ENCODE data around the gene ZNF385A. TPM values are rescaled to one million over a fixed set of nuclear protein-coding genes. Genes with fewer than 3 reads are reported as not detected.

Gene ZNF385A
- total and polyA plus RNA-seq, 2 of the 13 experiments (the other 11 are each of a cell fraction or from before 2014, with no cell fraction given), result 0.44 to 0.67 TPM

DNA sequence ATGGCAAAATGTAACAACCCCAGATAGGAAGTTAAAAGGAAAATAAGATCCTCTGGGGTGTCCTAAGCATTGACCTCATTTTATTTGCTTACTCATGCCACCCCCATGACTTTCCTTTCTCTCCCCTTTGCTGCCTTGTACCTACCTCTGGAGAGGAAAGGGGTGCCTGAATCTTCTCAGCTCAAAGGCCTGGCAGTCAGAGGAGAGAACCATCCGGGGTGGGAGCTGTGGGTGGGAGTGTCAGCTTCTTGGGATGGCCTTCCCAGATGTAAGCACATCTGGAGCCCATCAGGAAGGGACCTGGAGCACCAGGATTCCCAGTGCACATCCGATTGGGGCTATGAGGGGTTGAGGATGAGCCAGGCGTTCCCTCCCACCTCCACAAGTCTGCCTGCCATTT is 39.7 kb upstream of the ZNF385A start:
- in situ Hi-C loops (cut with HindIII; ENCODE audit: extremely low pct_ligation_motif_present, low pct_unique_long_range_greater_than_20kb), result no loop called here
- Histone ChIP-seq H2AFZ (ENCODE audit: low read length) (no peak overlapping the region), H3K9me3 (ENCODE audit: low read length) (no peaks in the 10 kb centered on the region), H3K27ac (ENCODE audit: extremely low read length, insufficient read depth, low read length) (no peak overlapping the region), H3K9ac (ENCODE audit: insufficient read depth, low read depth, low read length) (no peak overlapping the region), H3K4me1 (ENCODE audit: insufficient read depth, low read length) (peaks cover 15% of the 10 kb centered on the region), H3K4me3 (replicated peaks in 1 of 3; ENCODE audit: insufficient read depth in 1 of 3, low read depth in 2 of 3, low read length in 3 of 3) (no peak overlapping the region), H4K20me1 (ENCODE audit: insufficient read depth, low read length) (no peaks in the 10 kb centered on the region), H3K79me2 (ENCODE audit: insufficient read depth, low read length) (no peaks in the 10 kb centered on the region), H3K27me3 (ENCODE audit: control insufficient read depth in 1 of 2, insufficient read depth in 2 of 2, low read length in 2 of 2) (peaks cover 3 to 42% of the 10 kb centered on the region in 2 experiments; a peak in 3 of 5 replicates), H3K36me3 (replicated peaks in 1 of 2; ENCODE audit: control insufficient read depth in 1 of 2, insufficient read depth in 2 of 2, low read length in 2 of 2) (no peaks in the 10 kb centered on the region), H3K4me2 (ENCODE audit: low read depth, low read length) (no peak overlapping the region)
- DNase-seq (ENCODE audit: low spot score), result no peak
- TF ChIP-seq BORCS8-MEF2B (CRISPR knock-in tag; IDR thresholded peaks at IDR 0.05), result no peak
- TF ChIP-seq HES4 (CRISPR knock-in tag; IDR thresholded peaks at IDR 0.05; ENCODE audit: borderline replicate concordance), result no peak
- ATAC-seq, result no peak
- ChIA-PET POLR2A (no interaction called here), CTCF (ENCODE audit: low intra/inter-chr PET ratio, low total read pairs) (no interaction called here)
- intact Hi-C loops (cut with micrococcal nuclease; ENCODE audit: unreplicated experiment), result no loop called here
- WGBS (ENCODE audit: low lambda C conversion rate), result 0% methylated on average over 3 of the region's 3 CpGs
- no peak for FAIRE-seq
- BruUV-seq (replicated peaks), result no TSS peak

DNA sequence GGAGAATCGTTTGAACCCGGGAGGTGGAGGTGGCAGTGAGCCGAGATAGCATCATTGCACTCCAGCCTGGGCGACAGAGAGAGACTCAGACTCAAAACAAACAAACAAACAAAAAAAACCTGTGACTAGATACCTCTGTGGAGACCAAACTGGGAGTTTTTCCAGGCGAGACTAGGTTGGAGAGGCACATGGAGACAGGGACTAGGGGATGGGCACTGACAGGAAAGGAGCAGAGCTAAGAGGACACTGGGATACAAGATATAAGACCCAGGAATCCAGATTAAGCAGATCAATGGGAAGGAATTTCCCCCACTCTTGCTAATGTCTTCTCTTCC is 39.2 kb upstream of the ZNF385A start:
- DNase-seq (ENCODE audit: low spot score) (no peak), ATAC-seq (no peak), FAIRE-seq (no peak)
- no peaks in the 10 kb centered on the region for H4K20me1 ChIP-seq (ENCODE audit: insufficient read depth, low read length)
- H3K4me3 ChIP-seq (replicated peaks in 1 of 3; ENCODE audit: insufficient read depth in 1 of 3, low read depth in 2 of 3, low read length in 3 of 3), result no peak overlapping the region
- no peak overlapping the region for H3K27ac ChIP-seq (ENCODE audit: extremely low read length, insufficient read depth, low read length)
- POLR2A ChIA-PET, result no interaction called here
- CTCF ChIA-PET (ENCODE audit: low intra/inter-chr PET ratio, low total read pairs), result no interaction called here
- H3K9ac ChIP-seq (ENCODE audit: insufficient read depth, low read depth, low read length), result no peak overlapping the region
- peaks cover 7 to 46% of the 10 kb centered on the region in 2 experiments; a peak in 3 of 5 replicates for H3K27me3 ChIP-seq (ENCODE audit: control insufficient read depth in 1 of 2, insufficient read depth in 2 of 2, low read length in 2 of 2)
- H3K4me1 ChIP-seq (ENCODE audit: insufficient read depth, low read length), result peaks cover 14% of the 10 kb centered on the region
- H3K4me2 ChIP-seq (ENCODE audit: low read depth, low read length), result no peak overlapping the region
- BruUV-seq (replicated peaks), result no TSS peak
- H2AFZ ChIP-seq (ENCODE audit: low read length), result no peak overlapping the region
- H3K36me3 ChIP-seq (replicated peaks in 1 of 2; ENCODE audit: control insufficient read depth in 1 of 2, insufficient read depth in 2 of 2, low read length in 2 of 2), result no peaks in the 10 kb centered on the region
- H3K79me2 ChIP-seq (ENCODE audit: insufficient read depth, low read length), result no peaks in the 10 kb centered on the region
- in situ Hi-C loops (cut with HindIII; ENCODE audit: extremely low pct_ligation_motif_present, low pct_unique_long_range_greater_than_20kb), result no loop called here
- H3K9me3 ChIP-seq (ENCODE audit: low read length), result no peaks in the 10 kb centered on the region
- WGBS (ENCODE audit: low lambda C conversion rate), result 6% methylated on average over 5 of the region's 5 CpGs
- intact Hi-C loops (cut with micrococcal nuclease; ENCODE audit: unreplicated experiment), result no loop called here
- TF ChIP-seq ZC3H4 (CRISPR knock-in tag; IDR thresholded peaks at IDR 0.05; ENCODE audit: borderline replicate concordance) (no peak), ZNF20 (CRISPR knock-in tag; IDR thresholded peaks at IDR 0.05) (no peak), NFYC (CRISPR knock-in tag; IDR thresholded peaks at IDR 0.05) (no peak), ZNF768 (CRISPR knock-in tag; IDR thresholded peaks at IDR 0.05) (no peak), DNMT3B (CRISPR knock-in tag; conservative IDR thresholded peaks at IDR 0.05) (no peak), ZNF383 (CRISPR knock-in tag; IDR thresholded peaks at IDR 0.05; ENCODE audit: borderline replicate concordance) (no peak), FOXM1 (CRISPR knock-in tag; IDR thresholded peaks at IDR 0.05) (no peak)
- TF ChIP-seq, protein P1, sequence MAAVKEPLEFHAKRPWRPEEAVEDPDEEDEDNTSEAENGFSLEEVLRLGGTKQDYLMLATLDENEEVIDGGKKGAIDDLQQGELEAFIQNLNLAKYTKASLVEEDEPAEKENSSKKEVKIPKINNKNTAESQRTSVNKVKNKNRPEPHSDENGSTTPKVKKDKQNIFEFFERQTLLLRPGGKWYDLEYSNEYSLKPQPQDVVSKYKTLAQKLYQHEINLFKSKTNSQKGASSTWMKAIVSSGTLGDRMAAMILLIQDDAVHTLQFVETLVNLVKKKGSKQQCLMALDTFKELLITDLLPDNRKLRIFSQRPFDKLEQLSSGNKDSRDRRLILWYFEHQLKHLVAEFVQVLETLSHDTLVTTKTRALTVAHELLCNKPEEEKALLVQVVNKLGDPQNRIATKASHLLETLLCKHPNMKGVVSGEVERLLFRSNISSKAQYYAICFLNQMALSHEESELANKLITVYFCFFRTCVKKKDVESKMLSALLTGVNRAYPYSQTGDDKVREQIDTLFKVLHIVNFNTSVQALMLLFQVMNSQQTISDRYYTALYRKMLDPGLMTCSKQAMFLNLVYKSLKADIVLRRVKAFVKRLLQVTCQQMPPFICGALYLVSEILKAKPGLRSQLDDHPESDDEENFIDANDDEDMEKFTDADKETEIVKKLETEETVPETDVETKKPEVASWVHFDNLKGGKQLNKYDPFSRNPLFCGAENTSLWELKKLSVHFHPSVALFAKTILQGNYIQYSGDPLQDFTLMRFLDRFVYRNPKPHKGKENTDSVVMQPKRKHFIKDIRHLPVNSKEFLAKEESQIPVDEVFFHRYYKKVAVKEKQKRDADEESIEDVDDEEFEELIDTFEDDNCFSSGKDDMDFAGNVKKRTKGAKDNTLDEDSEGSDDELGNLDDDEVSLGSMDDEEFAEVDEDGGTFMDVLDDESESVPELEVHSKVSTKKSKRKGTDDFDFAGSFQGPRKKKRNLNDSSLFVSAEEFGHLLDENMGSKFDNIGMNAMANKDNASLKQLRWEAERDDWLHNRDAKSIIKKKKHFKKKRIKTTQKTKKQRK (IDR thresholded peaks at IDR 0.05; ENCODE audit: low read length), result no peak

Measured in HepG2 (cell line).